ENCODE measurements around the gene WNT7B.

Gene WNT7B

DNA sequence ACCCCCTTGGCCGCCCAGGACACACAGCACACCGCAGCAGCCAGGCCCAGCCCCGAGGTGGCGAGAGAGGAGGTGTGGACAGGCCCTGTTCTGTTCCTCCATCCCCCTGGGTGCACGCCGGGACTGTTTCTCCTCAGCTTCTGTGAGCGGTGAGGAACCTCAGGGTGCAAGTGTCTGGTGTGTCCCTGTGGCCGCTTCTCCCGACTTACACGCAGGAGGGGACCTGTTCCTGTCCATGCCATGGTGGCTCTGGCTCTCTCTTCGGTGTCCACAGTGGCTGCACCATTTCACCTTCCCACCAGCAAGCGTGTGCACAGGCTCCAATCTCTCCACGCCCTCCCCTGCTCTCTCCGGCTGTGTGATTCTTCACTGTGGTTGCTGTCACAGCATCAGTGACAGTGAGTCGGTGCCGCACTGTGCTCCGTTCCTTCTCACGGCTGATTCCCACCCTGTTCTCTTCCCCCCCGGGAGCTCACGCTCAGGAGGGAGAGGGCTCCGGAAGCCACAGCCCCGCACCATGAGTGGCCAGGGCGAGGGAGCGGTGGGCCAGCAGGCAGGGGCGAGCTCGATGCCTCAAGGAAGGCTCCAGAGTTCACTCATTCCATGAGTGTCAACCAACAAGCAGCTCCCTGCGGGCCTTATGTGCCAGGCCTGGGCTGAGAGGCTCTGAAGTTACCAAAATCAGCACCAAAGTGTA, 18.6 kb upstream of the WNT7B start:
- DNase-seq (ENCODE audit: low spot score) = no peak

DNA sequence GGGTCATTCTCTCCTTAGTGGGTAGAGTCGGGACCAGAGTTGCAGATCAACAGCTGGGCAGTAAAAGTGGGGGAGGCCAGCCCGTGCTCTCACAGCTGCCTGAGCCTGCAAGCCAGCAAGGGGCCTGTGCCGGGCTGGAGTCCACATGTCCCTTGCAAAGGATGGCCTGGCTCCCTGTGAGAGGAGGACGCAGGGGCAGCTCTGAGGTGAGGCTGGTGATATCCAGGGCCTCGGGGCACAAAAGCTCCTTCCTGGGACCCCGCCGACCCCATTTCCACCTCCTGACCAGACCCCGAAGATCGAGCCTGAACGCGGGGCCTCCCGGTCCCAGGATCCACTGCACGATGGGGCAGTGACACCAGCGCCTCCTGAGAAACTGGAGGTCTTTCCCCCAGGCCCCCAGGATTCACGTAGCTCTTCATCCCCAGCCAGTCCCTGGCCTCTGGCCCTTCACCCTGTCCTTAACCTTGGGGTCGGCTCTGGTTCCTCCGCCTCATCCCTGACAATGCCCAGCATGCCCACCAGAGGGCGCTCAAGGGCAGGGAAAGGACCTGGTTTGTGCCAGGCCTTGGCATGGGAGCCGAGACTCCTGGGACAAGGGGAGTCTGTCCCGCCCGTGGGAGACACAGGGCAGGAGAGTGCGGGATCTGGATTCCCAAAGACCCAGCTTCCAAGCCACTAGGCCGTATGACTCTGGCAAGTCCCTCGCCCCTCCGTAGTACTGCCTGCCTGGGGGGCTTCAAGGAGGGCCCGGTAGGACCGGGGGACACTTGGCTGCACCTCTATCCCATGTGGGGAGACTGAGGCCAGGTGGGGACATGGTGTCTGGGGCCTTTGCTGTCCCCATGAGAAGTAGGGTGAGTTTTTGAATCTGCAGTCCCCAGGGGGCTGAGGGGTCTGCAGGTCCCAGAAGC, 17.8 kb upstream of the WNT7B start:
- DNase-seq (ENCODE audit: low spot score) = peak; percentile 92

DNA sequence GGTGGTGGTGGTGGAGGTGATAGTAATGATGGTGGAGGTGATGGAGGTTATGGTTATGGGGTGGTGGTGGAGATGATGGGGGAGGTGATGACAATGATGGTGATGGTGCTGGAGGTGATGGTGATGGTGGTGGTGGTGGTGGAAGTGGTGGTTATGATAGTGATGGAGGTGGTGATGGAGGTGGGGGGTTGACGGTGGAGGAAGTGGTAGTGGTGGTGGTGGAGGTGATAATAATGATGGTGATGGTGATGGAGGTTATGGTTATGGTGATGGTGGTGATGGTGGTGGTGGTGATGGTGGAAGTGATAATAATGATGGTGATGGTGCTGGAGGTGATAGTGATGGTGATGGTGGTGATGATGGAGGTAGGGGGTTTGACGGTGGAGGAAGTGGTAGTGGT, 16.9 kb upstream of the WNT7B start:
- no peak for DNase-seq (ENCODE audit: low spot score)

DNA sequence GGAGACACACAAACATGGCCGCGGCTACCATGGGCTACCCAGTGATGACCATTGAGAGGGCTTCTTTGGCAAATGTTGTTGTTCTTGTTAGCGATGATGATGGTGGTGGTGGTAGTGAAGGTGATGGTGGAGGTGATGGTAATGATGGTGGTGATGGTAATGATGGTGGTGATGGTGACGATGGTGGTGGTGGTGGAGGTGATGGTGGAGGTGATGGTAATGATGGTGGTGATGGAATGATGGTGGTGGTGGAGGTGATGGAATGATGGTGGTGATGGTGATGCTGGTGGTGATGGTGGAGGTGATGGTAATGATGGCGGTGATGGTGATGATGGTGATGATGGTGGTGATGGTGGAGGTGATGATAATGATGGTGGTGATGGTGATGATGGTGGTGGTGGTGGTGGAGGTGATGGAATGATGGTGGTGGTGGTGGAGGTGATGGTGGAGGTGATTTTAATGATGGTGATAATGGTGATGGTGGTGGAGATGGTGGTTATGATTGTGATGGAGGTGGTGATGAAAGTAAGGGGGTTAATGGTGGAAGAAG, 16.3 kb upstream of the WNT7B start:
- DNase-seq (ENCODE audit: low spot score) = no peak

DNA sequence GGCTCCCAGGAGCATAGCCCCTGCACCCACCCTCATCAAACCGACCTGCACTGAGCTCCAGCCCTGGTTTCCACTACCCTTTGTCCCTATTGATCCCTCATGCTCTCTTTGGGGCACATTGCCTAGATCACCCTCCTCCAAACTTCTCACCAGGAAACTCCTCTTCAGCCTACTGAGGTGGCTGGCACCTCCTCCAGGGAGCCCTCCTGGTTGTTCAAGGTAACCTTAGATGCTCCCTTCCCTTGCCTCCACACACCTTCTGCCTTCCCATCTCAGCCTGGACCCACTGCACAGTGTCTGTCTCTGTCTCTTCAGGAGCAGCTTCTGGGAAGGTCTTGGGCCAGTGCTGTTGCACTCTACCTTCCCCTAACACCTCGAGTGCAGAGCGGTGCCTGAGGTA, 15.8 kb upstream of the WNT7B start:
- no peak for DNase-seq (ENCODE audit: low spot score)

DNA sequence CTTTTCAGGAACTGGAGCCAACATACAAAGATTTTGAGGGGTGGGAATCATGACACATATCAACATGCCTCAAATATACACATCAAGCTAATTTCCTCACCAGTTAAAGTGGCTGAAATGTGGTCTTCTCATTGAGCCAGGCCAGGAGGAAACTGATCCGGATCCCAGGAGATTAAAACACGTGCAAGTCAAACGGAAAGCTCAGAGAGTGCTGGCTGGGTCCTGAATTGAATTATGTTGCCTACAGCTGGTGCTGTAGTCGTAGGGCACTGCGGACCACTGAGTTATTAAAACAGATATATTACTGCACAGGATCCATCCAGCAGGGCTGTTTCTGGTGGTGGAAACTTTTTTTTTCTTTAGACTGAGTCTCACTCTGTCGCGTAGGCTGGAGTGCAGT, 14.1 kb upstream of the WNT7B start:
- no peak for DNase-seq (ENCODE audit: low spot score)

DNA sequence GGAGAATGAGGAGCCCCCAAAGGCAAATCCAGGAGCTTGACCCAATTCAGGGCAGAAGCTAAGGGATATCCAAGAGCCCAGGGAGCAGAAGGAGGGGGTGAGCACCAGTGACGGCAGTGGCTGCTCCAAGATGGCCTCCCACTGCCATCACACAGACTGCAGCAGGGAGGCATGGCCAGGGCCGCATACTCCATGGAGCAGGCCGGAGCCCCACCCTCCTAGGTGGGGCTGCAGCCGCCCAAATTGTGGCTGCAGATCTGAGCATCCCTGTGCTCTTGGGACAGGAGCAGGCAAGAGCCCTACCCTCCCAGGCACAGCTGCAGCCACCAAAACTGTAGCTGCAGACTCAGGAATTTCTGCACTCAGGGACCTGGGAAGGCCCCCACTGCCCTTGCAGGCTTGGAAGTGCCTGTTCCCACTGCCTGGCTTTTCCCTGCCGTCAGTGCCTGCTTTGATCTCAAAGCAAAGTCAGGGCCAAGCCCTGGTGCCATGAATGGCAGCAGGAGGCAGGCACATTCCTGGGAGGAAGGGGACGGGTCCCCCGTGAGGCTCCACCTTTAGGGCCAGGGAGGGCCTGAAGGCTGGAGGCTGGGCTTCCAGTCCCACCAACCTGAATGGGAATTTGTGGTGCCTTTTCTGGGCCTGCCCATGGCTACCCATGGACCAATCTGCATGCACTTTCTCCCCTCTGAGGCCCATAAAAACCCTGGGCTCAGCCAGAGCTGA, 10.3 kb upstream of the WNT7B start:
- no peak for DNase-seq (ENCODE audit: low spot score)

DNA sequence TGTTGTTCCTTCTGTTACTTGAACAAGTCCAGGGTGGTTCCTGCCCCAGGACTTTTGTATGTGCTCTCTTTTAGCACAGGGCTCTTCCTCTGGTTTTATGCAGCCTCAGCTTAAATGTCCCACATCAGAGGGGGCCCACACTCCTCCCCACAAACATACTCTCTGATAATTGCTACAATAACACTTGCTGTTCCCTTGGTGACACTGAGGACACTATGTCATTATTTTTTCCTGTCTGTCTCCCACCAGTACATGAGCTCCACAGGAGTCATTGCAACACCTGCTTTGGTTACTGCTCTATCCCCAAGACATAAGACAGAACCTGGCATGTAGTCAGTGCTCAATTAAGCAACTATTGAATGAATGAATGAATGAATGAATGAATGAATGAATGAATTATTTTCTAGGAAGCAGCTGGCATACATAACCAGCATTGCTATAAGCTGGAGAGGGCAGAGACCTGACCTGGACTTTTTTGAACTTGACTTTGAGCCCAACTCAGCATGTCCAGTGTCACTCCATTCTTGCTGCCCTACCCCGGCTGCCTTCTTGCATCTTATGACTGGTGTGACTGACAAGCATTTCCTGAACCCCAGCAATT, 7.5 kb upstream of the WNT7B start:
- DNase-seq (ENCODE audit: low spot score) = no peak

DNA sequence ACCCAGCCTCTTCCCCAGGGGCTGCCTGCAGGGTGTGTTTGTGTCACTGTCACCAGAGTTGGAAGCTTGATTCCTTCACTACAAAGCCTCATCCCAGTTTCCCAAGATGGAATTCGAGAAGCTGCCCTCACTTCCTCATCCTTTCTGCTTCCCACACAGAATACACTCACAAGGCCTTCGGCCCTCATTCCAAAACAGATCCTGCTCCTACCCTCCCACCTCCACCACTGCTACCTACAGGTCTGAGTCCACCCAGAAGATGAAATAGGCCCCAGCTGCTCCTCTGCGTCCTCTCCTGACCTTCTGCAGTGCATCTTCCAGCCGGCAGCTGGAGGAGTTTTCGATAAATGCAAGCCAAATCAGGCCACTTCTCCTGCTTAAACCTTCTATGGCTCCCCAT, 6.8 kb upstream of the WNT7B start:
- DNase-seq (ENCODE audit: low spot score) = no peak

DNA sequence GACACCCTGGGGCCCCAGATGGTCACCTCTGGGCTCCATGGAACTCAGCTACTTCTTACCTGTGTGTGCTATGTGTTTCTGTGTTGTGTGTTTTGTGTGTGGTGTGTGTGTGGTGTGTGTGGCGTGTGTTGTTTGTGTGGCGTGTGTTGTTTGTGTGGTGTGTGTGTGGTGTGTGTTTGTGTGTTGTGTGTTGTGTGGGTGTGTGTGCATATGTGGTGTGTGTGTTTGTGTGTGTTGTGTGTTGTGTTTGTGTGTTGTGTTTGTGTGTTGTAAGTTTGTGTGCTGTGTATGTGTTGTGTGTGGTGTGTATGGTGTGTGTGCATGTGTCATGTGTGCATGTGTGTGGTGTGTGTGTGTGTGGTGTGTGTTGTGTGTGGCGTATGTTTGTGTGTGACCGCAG, 3.8 kb upstream of the WNT7B start:
- DNase-seq (ENCODE audit: low spot score) = no peak

DNA sequence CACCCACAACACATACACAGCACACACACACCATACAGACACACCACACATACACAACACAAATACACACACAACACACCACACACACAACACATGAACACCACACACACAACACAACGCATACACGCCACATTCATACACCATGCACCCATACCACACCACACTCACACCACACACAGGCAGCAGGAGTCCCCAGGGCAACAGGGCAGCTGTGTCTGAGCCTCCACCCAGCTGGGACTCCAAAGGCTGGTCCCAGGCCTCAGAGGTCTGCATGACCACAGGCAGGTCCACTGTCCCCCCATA, 3.3 kb upstream of the WNT7B start:
- no peak for DNase-seq (ENCODE audit: low spot score)

DNA sequence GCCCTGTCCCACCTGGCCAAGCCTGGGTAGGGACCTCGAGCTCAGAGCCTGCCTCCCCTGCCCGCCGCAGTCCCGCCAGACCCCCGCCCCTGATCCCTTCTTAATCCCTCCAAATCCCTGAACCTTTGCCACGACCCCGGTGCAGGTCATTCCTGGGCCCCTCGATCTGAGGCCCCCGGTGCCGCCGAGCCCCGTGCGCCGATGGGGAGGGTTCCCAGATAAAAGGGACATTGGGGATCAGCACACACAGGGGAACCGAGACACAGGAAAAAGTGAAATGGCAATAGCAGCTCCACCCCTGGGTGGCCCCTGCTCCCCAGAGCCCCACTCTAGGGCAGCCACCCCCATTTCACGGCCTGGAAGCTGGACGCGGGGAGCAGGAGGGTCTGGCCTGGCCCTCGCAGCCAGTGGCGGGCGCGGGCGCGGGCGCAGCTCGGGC, 1.3 kb upstream of the WNT7B start:
- DNase-seq (ENCODE audit: low spot score) = no peak

DNA sequence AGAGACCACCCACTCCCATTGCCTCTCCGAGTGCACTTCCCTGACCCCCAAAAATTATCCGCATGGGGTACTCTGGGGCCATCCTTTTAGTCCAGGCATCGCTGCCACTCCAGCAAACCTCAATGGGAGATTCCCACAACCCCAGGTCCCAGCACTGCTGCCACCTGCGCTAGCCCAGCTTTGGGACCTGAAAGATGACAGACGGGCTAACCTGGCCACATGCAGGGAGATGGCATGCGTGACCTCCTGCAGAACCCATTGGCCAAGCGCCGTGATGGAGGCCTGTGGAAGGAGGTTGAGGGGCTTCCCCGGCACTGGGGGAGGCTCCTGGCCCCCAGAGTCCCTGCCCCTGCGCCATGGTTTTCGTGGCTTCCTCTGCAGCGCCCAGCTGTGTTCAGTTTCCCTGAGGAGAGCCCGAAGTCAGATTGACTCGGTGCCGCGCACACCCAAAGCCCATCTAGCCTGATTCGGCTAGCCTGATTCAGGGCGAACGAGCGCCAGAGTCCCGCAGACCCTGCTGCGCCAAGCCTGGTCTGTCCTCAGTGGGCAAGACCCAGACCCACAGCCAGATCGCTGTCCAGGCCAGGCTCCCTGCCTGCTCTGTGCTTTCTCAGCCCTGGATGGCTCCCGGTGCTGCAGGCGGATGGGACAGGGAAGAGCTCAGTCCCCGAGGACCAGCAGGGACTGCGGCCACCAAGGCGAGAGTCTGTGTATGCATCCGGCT, 751 bp upstream of the WNT7B start:
- no peak for DNase-seq (ENCODE audit: low spot score)

DNA sequence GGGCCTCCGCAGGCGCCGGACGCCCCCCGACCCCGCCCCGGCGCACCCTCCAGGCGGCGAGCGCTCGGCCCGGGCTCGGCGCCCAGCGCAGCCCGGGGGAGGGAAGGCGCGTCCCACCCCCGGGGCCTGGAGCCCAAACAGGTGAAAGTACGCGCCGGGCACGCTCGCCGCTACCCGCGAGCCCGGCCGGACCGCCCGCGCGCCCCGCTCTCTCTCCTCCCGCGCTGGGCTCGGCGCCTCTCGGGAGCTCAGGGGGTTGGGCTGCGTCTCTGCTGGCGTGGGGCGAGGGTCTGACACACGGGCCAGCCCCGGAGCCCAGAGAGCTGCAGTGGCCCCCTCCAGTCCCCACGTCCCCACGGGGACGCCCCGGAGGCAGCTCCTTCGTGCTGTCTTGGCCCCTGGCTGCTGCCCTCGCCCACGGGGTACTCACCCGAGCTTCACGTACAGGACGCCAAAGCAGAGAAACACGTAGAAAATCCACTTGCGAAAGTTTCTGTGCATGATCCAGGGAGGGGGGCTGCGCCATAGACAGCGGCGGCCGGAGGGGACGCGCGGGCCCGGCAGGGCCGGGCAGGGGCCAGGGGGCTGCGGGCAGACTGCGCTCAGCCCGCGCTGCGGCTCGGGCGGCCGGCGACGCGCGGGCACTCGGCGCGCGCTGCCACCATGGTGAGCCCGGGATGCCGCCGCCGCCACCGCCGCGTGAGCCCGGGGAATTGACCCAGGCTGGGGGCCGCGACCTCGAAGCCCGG, 534 bp downstream of the WNT7B start:
- DNase-seq (ENCODE audit: low spot score) = no peak

DNA sequence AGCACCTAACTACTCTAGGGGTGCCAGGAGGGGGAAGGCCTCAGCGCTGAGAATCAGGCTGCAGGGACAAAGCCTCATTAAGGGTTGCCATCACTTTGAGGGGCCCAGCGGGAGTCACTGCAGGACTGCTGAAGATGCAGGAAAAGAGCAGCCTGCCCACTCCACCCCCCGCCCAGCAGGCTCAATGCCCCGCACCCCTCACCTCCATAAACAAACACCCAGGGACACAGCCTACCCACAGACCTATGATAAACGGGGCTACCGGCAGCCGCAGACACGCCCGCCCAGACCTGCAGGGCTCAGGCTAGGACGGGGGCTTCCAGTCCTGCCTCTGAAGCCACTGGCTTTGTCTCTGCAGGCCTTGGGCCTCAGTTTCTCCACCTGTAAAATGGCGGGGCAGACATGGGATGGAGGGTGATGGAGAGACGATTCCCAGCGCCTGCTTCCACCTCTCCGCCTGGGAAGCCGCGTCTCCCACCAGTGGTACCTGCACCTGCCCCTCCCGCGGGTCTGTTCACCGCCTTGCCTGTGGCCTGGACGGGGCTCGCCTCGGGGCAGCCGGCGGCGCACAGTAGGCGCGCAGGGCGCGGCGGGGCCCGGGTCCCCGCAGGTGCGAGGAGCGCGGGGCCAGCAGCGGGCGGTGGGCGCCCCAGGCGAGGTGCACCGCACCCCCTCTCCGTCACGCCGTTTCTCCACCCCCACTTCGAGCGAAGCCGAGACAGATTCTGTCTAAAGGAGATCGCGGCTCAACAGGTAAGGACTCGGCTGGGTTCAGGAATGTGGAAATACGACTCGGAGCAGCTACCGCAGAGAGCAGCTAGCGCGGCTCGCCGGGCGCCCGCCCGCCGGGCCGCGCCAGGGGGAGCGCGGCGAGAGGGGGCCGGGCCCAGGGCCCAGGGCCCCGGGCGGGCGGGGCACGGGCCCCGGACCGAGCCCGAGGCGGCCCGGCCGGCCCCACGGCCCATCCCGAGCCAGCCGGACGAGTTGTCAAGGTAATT, 1.5 kb downstream of the WNT7B start:
- no peak for DNase-seq (ENCODE audit: low spot score)

DNA sequence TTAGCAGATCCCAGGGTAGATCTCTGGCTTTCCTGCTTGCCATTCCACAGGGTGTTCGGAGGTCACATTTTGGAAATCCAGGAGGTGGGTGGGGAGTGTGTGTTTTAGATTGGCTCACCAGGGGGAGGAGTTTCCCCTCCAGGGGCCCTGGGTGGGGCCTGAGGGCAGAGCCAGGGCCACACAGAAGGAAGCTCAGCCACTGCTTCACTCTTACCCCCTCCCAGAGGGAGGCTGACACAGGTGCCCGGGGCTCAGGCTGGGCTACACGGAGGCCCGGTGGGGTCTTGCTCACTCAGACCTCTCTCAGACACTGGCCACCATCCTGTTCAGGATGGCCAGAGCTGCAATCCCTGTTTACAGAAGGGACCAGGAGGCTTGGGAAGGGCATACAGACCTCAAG, 2.5 kb downstream of the WNT7B start:
- DNase-seq (ENCODE audit: low spot score) = no peak

DNA sequence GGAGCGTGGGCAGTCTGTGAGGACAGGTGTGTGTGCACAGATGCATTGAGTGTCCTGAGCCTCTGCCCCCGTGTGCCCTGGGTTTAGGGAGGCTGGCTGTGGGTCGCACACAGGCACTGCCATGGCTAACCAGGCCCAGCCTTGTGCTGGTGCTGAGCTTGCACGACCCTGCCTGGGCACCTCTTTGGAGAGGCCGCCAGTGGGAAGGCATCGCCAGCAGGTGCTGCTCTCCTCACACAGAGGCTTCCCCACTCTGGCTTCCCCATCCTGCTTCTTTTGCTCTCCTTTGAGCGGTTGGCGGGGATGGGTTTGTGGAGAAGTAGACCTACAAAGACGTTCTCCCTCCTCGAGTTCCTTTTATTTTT, 4.1 kb downstream of the WNT7B start:
- no peak for DNase-seq (ENCODE audit: low spot score)

DNA sequence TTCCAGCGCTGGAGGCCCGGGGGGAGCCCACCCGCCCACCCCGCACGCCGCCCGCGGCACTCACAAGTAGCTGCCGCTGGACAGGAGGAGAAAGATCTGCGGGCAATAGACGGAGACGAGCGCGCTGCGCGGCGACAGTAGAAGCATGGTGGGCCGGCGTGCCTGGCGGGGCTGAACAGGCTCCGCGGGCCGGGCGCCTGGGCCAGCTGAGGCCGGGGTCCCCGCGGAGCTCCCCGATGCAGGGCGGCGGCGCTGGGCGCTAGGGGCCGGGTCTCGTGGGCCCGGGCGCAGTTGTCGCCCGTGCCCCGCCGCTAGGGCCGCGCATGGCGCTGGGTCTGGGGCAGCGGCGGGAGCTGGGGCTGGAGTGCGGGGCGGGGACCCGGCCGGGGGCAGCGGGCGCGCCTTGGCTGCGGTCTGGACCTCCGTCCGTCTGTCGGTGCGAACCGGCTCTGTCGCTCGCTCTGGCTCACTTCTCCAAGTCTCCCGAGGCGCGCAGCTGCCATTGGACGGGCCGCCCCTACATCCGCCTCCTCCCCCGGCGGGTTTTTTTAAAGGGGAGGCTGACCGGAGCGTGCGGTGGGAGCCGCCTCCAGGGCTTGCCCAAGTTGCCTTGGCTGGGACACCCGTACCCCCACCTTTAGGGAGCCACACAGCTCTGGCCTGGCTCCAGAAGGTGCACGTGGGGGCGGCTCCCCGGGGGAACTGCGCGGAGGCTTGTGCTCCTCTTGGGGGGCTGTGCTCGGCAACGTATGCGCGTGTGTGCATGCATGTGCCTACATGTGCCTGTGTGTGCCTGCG, 4.7 kb downstream of the WNT7B start:
- DNase-seq (ENCODE audit: low spot score) = no peak
